Stimulated activated naive CD8-positive, alpha-beta T cell treated with anti-CD3 and anti-CD28 coated beads, Interleukin-15, Interleukin-2, amounts not matched to agents 100 ng/mL and 50 ng/mL, for 24 hours (primary cell): ENCODE measurements around the gene DOCK3.
"Not testable (repeated sequence)": the region's sequence is repeated elsewhere in the genome, so short reads cannot be mapped to it uniquely, and the experiment has no call there.

Experiments used
- H3K27ac Mint-ChIP-seq: one replicate; pipeline ENCODE4 v1.8.0; 2021; ENCODE audit warnings: mild to moderate bottlenecking, mixed read lengths
- H3K27me3 Mint-ChIP-seq: one replicate; pipeline ENCODE4 v1.8.0; 2021; ENCODE audit warnings: mixed read lengths
- H3K36me3 Mint-ChIP-seq: one replicate; pipeline ENCODE4 v1.8.0; 2021; ENCODE audit warnings: low read depth, mixed read lengths
- H3K4me1 Mint-ChIP-seq: one replicate; pipeline ENCODE4 v1.8.0; 2021; ENCODE audit warnings: low read depth, mixed read lengths
- H3K4me3 Mint-ChIP-seq: one replicate; pipeline ENCODE4 v1.8.0; 2021; ENCODE audit warnings: mild to moderate bottlenecking, mixed read lengths
- H3K9me3 Mint-ChIP-seq: one replicate; pipeline ENCODE4 v1.8.0; 2021; ENCODE audit warnings: mixed read lengths

DOCK3 gene

GRCh38 chr3:50781766-50782165, 107.0 kb downstream of the DOCK3 start:
- H3K4me3 Mint-ChIP-seq, H3K4me1 Mint-ChIP-seq, H3K27ac Mint-ChIP-seq, H3K27me3 Mint-ChIP-seq, H3K36me3 Mint-ChIP-seq: not testable (repeated sequence)
- peaks cover 14% of the 10 kb centered on the region for H3K9me3 Mint-ChIP-seq

DNA sequence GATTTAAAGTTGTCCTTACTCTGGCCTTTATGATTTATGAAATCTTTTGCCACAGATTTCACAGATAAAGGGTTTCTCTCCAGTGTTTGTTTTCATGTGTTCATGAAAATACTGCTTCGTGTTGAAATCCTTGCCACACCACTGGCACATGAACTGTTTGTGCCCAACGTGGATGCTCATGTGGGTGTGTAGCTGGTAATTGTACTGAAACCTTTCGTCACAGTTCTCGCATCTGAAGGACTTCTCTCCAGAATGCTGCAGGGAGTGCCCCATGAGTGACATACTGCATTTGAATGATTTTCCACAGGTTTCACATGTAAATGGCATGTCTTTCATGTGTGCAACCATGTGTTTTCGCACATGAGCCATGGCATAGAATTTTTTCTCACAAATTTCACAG, 111.9 kb downstream of the DOCK3 start:
- no peak overlapping the region for H3K27ac Mint-ChIP-seq
- peaks cover 13% of the 10 kb centered on the region for H3K9me3 Mint-ChIP-seq
- H3K4me1 Mint-ChIP-seq = no peaks in the 10 kb centered on the region

DNA sequence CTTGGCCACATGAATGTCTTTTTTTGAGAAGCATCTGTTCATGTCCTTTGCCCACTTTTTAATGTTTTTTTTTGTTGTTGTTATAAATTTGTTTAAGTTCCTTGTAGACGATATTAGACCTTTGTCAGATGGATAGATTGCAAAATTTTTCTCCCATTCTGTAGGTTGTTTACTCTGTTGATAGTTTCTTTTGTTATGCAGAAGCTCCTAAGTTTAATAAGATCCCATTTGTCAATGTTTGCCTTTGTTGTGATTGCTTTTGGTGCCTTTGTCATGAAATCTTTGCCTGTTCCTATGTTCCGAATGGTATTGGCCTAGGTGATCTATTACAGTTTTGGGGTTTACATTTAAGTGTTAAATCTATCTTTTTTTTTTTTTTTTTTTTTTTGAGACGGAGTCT, 116.2 kb downstream of the DOCK3 start:
- not testable (repeated sequence) for H3K27me3 Mint-ChIP-seq, H3K4me3 Mint-ChIP-seq, H3K27ac Mint-ChIP-seq, H3K9me3 Mint-ChIP-seq, H3K4me1 Mint-ChIP-seq, H3K36me3 Mint-ChIP-seq

More for the DNA sequence above, 111.9 kb downstream of the DOCK3 start:
- Mint-ChIP-seq H3K4me3 (no peak overlapping the region), H3K27me3 (no peaks in the 10 kb centered on the region), H3K36me3 (peaks cover 10% of the 10 kb centered on the region)

DNA sequence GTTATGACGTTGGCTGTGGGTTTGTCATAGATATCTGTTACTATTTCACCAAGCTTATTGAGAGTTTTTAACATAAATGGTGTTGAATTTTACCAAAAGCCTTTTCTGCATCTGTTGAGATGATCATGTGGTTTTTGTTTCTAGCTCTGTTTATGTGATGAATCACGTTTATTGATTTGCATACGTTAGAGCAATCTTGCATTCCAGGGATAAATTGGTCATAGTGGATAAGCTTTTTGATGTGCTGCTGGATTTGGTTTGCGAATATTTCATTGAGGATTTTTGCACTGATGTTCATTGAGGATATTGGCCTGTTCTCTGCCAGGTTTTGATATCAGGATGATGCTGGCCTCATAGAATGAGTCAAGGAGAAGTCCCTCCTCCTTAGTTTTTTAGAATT, 117.8 kb downstream of the DOCK3 start:
- no peaks in the 10 kb centered on the region for H3K9me3 Mint-ChIP-seq
- H3K4me3 Mint-ChIP-seq = no peak overlapping the region
- peaks cover 6% of the 10 kb centered on the region for H3K27me3 Mint-ChIP-seq
- H3K27ac Mint-ChIP-seq = no peak overlapping the region
- H3K4me1 Mint-ChIP-seq = no peaks in the 10 kb centered on the region
- H3K36me3 Mint-ChIP-seq = no peaks in the 10 kb centered on the region

DNA sequence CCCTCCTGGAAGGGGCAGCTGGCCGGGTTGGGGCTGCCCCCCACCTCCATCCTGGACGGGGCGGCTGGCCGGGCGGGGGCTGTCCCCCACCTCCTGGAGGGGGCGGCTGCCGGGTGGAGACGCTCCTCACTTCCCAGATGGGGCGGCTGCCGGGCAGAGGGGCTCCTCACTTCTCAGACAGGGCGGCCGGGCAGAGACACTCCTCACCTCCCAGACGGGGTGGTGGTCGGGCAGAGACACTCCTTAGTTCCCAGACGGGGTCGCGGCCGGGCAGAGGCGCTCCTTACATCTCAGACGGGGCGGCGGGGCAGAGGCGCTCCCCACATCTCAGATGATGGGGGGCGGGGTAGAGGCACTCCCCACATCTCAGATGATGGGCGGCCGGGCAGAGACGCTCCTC, 129.1 kb downstream of the DOCK3 start:
- H3K27me3 Mint-ChIP-seq, H3K4me1 Mint-ChIP-seq, H3K4me3 Mint-ChIP-seq, H3K27ac Mint-ChIP-seq: not testable (repeated sequence)
- H3K9me3 Mint-ChIP-seq = peaks cover 41% of the 10 kb centered on the region
- peaks cover 21% of the 10 kb centered on the region for H3K36me3 Mint-ChIP-seq

GRCh38 chr3:50804376-50804775, 129.6 kb downstream of the DOCK3 start:
- peaks cover 35% of the 10 kb centered on the region for H3K9me3 Mint-ChIP-seq
- H3K36me3 Mint-ChIP-seq = peaks cover 21% of the 10 kb centered on the region
- H3K27ac Mint-ChIP-seq, H3K4me1 Mint-ChIP-seq, H3K27me3 Mint-ChIP-seq, H3K4me3 Mint-ChIP-seq: not testable (repeated sequence)

GRCh38 chr3:50805321-50805720, 130.6 kb downstream of the DOCK3 start:
- Mint-ChIP-seq H3K27ac (no peak overlapping the region), H3K9me3 (peaks cover 26% of the 10 kb centered on the region), H3K27me3 (no peaks in the 10 kb centered on the region), H3K4me1 (no peaks in the 10 kb centered on the region), H3K36me3 (peaks cover 13% of the 10 kb centered on the region), H3K4me3 (no peak overlapping the region)

- Mint-ChIP-seq H3K36me3 (peaks cover 10% of the 10 kb centered on the region), H3K27me3 (no peaks in the 10 kb centered on the region), H3K9me3 (peaks cover 19% of the 10 kb centered on the region), H3K4me1 (no peaks in the 10 kb centered on the region), H3K4me3 (no peak overlapping the region), H3K27ac (no peak overlapping the region)
Measured at GRCh38 chr3:50806031-50806430, 131.3 kb downstream of the DOCK3 start.

- no peak overlapping the region for H3K4me3 Mint-ChIP-seq
- no peak overlapping the region for H3K27ac Mint-ChIP-seq
- H3K36me3 Mint-ChIP-seq = peaks cover 5% of the 10 kb centered on the region
- peaks cover 11% of the 10 kb centered on the region for H3K9me3 Mint-ChIP-seq
- H3K4me1 Mint-ChIP-seq = no peaks in the 10 kb centered on the region
- no peaks in the 10 kb centered on the region for H3K27me3 Mint-ChIP-seq
Measured at GRCh38 chr3:50806806-50807205, 132.1 kb downstream of the DOCK3 start.

DNA sequence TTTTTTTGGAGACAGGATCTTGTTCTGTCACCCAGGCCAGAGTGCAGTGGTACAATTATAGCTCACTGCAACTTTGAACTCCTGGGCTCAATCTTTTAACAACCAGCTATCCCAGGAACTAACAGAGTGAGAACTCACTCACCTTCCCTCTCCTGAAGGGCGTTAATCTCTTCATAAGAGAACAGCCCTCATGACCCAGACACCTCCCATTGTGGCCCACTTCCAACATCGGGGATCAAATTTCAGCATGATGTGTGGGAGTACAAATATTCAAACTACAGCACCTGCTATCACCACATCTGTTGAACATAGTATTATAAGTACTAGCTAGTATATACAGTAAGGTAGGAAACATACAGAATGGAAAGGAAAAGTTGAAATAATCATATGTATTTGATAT, 132.5 kb downstream of the DOCK3 start:
- no peaks in the 10 kb centered on the region for H3K4me1 Mint-ChIP-seq
- no peak overlapping the region for H3K27ac Mint-ChIP-seq
- H3K36me3 Mint-ChIP-seq = peaks cover 5% of the 10 kb centered on the region
- H3K9me3 Mint-ChIP-seq = peaks cover 6% of the 10 kb centered on the region
- H3K27me3 Mint-ChIP-seq = no peaks in the 10 kb centered on the region
- H3K4me3 Mint-ChIP-seq = no peak overlapping the region

DNA sequence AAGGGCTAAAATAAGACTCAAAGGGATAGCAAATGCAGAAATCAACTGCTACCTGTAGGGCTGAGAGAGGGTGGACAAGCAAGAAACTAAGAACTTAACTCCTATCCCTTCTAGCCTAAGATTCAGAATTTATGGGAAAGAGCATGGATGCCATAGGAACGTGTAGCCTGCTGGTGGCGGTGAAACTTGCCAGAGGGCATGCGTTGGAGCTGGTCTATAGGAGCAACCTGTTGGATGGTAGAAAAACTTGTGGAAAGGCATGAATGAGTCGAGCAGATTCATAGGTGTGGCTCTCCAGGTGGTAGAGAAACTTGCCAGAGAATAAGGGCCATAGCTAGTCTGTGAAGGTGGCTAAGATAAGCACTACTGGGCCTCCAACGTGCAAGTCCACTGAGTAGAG, 137.2 kb downstream of the DOCK3 start:
- no peaks in the 10 kb centered on the region for H3K27me3 Mint-ChIP-seq
- no peaks in the 10 kb centered on the region for H3K36me3 Mint-ChIP-seq
- H3K4me3 Mint-ChIP-seq = no peak overlapping the region
- no peak overlapping the region for H3K27ac Mint-ChIP-seq
- H3K9me3 Mint-ChIP-seq = no peaks in the 10 kb centered on the region
- H3K4me1 Mint-ChIP-seq = peaks cover 12% of the 10 kb centered on the region

DNA sequence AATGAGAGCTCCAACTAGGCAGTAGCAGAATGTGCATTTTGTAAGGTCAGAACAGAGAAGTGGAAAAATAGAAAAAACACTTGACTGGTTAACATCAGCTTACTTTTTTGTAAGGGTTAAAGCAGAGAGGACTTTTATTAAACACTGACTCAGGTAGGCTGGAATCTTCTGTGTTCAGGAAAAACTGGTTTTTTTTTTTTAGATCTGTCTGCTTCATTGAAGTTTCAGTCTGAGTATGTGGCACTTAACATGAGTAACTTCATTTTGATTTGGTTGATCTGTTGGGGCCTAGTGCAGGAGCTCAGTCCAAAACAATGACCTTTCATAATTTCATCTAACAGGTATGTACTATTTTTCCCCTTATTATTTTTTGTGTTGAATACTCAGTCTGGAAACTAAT, 141.1 kb downstream of the DOCK3 start:
- Mint-ChIP-seq H3K27ac (no peak overlapping the region), H3K4me3 (no peak overlapping the region), H3K36me3 (no peaks in the 10 kb centered on the region), H3K27me3 (no peaks in the 10 kb centered on the region), H3K4me1 (peaks cover 12% of the 10 kb centered on the region), H3K9me3 (no peaks in the 10 kb centered on the region)

- Mint-ChIP-seq H3K9me3 (no peaks in the 10 kb centered on the region), H3K27me3 (no peaks in the 10 kb centered on the region), H3K36me3 (no peaks in the 10 kb centered on the region), H3K4me3 (no peak overlapping the region), H3K4me1 (peaks cover 12% of the 10 kb centered on the region), H3K27ac (no peak overlapping the region)
Measured at GRCh38 chr3:50816894-50817293, 142.2 kb downstream of the DOCK3 start.

- Mint-ChIP-seq H3K9me3 (no peaks in the 10 kb centered on the region), H3K27me3 (no peaks in the 10 kb centered on the region), H3K4me1 (peaks cover 12% of the 10 kb centered on the region), H3K36me3 (no peaks in the 10 kb centered on the region), H3K4me3 (no peak overlapping the region), H3K27ac (no peak overlapping the region)
Measured at GRCh38 chr3:50817756-50818529, 143.2 kb downstream of the DOCK3 start.

GRCh38 chr3:50819882-50820281, 145.2 kb downstream of the DOCK3 start:
- H3K36me3 Mint-ChIP-seq = no peaks in the 10 kb centered on the region
- no peak overlapping the region for H3K27ac Mint-ChIP-seq
- H3K4me3 Mint-ChIP-seq = no peak overlapping the region
- H3K4me1 Mint-ChIP-seq = peaks cover 12% of the 10 kb centered on the region
- H3K9me3 Mint-ChIP-seq = no peaks in the 10 kb centered on the region
- no peaks in the 10 kb centered on the region for H3K27me3 Mint-ChIP-seq

- H3K4me3 Mint-ChIP-seq = no peak overlapping the region
Measured at GRCh38 chr3:50825841-50826240, 151.1 kb downstream of the DOCK3 start.

More at GRCh38 chr3:50825841-50826240, 151.1 kb downstream of the DOCK3 start:
- Mint-ChIP-seq H3K9me3 (no peaks in the 10 kb centered on the region), H3K36me3 (no peaks in the 10 kb centered on the region), H3K4me1 (no peaks in the 10 kb centered on the region), H3K27me3 (no peaks in the 10 kb centered on the region), H3K27ac (no peak overlapping the region)
